HFF-Myc (cell line): ENCODE results near the gene CPB1.

Source experiments
- DNase-seq: peaks from one replicate; pipeline ENCODE4 v3.0.0-alpha.2; 2011; ENCODE audit warnings: low read depth; ENCODE audit errors: extremely low read depth
- H3K4me3 ChIP-seq: replicated peaks from 2 replicates; pipeline ENCODE4 v1.5.1; 2011; ENCODE audit warnings: low read depth, mild to moderate bottlenecking, control low read depth, low read length
- CTCF ChIP-seq: IDR thresholded peaks from 2 replicates; pipeline ENCODE4 v1.5.1; 2012; ENCODE audit warnings: mild to moderate bottlenecking, low read depth, low read length, control low read depth; ENCODE audit errors: missing control alignments

CPB1 gene

GRCh38 chr3:148884261-148884660 is 56.6 kb downstream of the CPB1 start:
- TF ChIP-seq CTCF, result no peak
- H3K4me3 ChIP-seq, result no peak overlapping the region
- DNase-seq, result peak; percentile 24

- H3K4me3 ChIP-seq, result no peak overlapping the region
- no peak for DNase-seq
- TF ChIP-seq CTCF, result no peak
Observed at GRCh38 chr3:148889828-148890227, 62.2 kb downstream of the CPB1 start.

- no peak overlapping the region for H3K4me3 ChIP-seq
- TF ChIP-seq CTCF, result no peak
- DNase-seq, result no peak
Observed at GRCh38 chr3:148896062-148896461, 68.5 kb downstream of the CPB1 start.

GRCh38 chr3:148901987-148902791 is 74.6 kb downstream of the CPB1 start:
- no peak for TF ChIP-seq CTCF
- no peak for DNase-seq
- no peak overlapping the region for H3K4me3 ChIP-seq

GRCh38 chr3:148903022-148903442 is 75.4 kb downstream of the CPB1 start:
- no peak for TF ChIP-seq CTCF
- DNase-seq, result peak; percentile 35
- H3K4me3 ChIP-seq, result no peak overlapping the region

GRCh38 chr3:148903941-148904340 is 76.3 kb downstream of the CPB1 start:
- no peak for TF ChIP-seq CTCF
- no peak for DNase-seq
- no peak overlapping the region for H3K4me3 ChIP-seq

GRCh38 chr3:148906667-148907066 is 79.1 kb downstream of the CPB1 start:
- DNase-seq, result no peak
- no peak overlapping the region for H3K4me3 ChIP-seq
- no peak for TF ChIP-seq CTCF
